ENCODE results near the gene XKR8.

XKR8 gene

GRCh38 chr1:27959792-27960603 is at the start of gene XKR8:
Gene XKR8 (plus strand): TSS chr1:27959973. CDS start chr1:27960070, 97 bp downstream.
- peak; percentile 69 for DNase-seq (ENCODE audit: low read depth)

DNA sequence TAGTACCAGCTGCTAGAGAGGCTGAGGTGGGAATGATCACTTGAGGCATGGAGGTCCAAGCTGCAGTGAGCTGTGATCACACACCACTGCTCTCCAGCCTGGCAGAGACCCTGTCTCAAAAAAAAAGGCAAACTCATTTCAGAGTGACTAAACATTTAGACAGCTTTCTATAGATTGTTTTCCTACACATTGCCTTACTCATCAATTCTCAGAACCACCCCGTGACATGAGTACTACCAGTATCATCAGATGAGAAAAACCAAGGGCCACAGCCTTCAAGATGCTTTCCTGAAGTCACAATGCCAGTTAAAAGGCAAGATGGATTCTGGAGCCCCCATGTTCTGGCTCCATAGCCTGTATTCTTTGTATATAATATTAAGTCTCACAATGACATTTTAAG is 47.3 kb upstream of the XKR8 start:
- no peak for DNase-seq (ENCODE audit: low read depth)

DNA sequence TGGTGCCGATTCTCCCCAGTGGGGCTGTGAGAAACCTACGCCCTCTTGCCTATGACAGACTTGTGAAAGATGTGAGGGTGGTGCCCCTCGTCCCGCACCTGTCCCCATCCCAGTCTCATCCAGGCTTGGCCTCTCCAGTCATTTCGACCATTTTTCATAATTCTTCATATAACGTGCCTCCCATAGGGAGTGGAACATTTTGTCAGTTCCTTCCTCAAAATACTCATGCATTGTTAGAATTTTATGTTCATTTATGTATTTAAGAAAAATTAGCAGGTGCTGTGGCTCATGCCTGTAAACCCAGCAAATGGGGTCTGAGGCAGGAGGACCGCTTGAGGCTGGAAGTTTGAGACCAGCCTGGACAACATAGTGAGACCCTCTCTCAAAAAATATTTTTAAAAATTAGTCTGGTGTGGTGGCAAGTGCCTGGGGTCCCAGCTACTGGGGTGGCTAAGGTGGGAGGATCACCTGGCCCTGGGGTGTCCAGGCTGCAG is 44.6 kb upstream of the XKR8 start:
- no peak for DNase-seq (ENCODE audit: low read depth)

DNA sequence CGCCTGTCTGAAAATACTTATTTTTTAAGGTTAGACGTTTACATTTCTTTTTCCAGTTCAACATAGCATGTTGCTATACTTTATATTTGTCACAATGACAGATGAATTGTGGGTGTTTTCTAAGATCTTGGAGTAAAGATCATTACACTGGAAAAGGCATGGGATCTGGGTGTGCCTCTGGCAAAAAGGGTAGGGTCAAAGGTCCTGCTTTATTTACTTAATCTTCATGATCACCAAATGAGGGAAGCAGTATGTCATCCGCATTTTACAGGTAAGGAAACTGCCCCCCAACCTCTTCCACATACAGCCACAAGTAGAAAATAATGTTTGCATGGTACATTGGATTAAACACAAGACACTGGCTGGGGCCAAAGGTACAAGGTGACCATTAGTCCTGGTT is 37.5 kb upstream of the XKR8 start:
- no peak for DNase-seq (ENCODE audit: low read depth)

- DNase-seq (ENCODE audit: low read depth), result no peak
Measured at GRCh38 chr1:27928216-27928954, 31.4 kb upstream of the XKR8 start.

DNA sequence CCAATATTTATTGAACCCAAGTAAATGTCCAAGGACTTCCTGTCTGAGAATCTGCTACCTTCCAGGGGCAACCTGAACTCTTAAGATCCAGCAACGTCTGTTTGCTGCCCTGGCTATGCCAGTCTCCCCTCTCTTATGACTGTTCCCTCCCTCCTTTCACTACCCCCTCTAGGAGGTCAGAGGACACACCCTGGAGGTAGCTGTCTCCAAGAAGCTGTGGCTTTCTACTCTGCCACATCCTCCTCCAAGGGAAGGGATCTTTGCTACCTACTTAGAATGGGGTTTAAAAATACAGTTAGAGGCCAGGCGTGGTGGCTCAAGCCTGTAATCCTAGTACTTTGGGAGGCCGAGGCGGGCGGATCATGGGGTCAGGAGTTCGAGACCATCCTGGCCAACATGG is 28.6 kb upstream of the XKR8 start:
- DNase-seq (ENCODE audit: low read depth), result no peak

GRCh38 chr1:27931759-27932158 is 28.0 kb upstream of the XKR8 start:
- no peak for DNase-seq (ENCODE audit: low read depth)

- DNase-seq (ENCODE audit: low read depth), result no peak
Measured at GRCh38 chr1:27934818-27935549, 24.8 kb upstream of the XKR8 start, which contains the start of gene SMPDL3B. Gene SMPDL3B (plus strand): TSS chr1:27935000. CDS start chr1:27935184, 184 bp downstream.

DNA sequence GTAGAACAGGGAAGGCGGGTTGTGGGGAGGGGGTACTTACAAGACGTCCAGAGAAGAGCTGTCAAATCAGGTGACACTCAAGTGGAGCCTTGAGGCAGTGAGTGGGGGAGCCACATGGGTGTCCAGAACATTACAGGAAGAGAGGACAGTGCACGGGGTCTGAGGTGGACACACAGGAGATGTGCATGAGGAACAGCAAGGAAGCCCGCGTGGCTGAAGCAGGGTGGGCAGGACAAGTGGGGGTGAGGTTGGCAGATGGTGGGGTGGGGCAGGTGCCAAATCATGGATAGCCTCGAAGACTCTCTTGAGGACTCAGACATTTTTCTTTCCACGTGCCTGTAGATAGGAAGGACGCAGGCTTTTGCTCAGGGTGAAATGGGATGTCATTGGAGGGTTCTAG is 24.1 kb upstream of the XKR8 start:
- DNase-seq (ENCODE audit: low read depth), result no peak

GRCh38 chr1:27936370-27936769 is 23.4 kb upstream of the XKR8 start:
- DNase-seq (ENCODE audit: low read depth), result no peak

DNA sequence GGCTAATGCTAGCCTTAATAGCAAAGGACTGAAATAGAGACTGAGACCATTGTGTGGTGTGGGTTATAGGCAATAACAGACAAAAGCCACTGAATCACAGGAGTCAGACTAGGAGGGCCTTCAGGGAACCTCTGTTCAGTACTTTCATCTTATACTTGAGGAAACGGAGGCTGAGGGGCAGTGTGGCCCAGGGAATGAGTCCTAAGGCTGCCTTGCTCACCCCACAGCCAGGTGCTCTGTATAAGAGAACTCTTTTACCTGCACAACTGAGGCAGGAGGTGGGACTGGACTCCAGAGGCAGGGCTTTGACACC is 22.3 kb upstream of the XKR8 start:
- DNase-seq (ENCODE audit: low read depth), result no peak

DNA sequence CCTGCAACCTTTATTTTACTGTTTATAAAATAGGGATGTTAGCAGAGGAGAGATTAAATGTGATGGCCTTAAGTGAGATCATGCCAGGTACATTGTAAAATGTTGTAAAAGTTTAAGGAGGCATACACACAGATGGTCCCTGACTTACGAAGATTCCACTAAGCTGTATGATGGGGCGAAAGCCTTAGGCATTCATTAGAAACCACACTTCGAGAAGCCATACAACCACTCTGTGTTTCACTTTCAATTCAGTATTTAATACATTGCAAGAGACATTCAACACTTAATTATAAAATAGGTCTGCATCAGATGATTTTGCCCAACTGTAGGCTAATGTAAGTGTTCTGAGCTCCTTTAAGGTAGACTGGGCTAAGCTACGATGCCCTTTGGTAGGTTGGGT is 21.3 kb upstream of the XKR8 start:
- DNase-seq (ENCODE audit: low read depth), result no peak

- peak; percentile 68 for DNase-seq (ENCODE audit: low read depth)
Measured at GRCh38 chr1:27940297-27940696, 19.5 kb upstream of the XKR8 start.

DNA sequence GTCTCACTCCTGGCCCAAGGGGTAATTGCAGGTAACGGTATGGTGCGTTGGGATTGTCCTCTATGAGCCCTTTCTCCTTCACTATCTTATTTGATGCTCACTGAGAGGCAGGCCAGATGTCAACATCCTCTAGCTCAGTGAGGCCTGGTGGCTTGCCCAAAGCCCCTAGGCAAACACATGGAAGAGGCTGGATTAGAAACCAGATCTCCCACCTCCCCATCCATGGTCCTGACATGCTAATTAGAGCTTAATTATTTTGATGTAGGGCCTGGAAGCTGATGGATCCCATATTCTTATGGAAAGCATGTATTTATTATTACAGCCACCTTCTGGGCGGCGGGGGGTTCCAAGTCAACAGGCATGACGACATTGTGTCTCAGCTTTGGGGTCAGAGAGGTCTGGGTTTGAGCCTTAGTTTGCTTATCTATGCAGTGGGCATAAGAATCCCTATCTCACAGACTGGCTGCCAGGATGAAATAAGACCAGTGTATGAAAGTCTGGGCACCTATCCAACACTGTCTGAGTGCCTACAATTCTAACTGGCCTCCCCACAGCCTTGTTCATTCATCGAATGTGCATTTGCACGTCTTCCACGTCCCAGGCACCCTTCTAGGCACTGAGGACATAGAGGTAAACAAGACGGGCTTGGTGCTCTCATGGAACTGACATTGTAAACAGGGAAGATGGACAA is 18.8 kb upstream of the XKR8 start:
- no peak for DNase-seq (ENCODE audit: low read depth)

- no peak for DNase-seq (ENCODE audit: low read depth)
Measured at GRCh38 chr1:27941671-27942540, 17.9 kb upstream of the XKR8 start.

DNA sequence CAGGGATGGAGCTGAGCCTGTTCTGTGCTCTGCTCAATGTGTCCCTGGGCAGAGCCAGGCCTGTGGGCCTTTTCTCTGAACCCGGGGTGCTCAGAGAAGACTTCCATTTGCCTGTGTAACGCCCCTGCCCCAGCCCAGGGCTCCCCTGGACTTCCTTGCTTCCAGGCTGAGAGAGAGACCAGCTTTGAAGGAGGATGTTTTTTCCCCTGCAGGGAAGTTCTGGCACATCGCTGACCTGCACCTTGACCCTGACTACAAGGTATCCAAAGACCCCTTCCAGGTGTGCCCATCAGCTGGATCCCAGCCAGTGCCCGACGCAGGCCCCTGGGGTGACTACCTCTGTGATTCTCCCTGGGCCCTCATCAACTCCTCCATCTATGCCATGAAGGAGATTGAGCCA is 14.8 kb upstream of the XKR8 start:
- DNase-seq (ENCODE audit: low read depth), result no peak

- DNase-seq (ENCODE audit: low read depth), result no peak
Measured at GRCh38 chr1:27949027-27949426, 10.7 kb upstream of the XKR8 start.

DNA sequence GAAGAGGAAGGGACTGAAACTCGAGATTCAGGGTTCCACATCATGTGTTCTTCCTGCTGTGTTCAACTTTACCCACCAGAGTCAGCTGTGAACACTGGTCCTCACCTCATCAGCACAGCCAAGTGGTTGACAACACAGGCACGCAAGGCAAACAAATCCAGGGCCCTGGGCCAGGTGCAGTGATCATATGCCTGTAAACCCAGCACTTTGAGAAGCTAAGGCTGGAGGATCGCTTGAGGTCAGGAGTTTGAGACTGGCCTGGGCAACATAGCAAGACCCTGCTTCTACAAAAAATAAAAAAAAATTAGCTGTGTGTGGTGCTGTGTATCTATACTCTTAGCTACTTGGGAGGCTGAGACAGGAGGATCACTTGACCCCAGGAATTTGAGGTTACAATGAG is 8.4 kb upstream of the XKR8 start:
- no peak for DNase-seq (ENCODE audit: low read depth)

DNA sequence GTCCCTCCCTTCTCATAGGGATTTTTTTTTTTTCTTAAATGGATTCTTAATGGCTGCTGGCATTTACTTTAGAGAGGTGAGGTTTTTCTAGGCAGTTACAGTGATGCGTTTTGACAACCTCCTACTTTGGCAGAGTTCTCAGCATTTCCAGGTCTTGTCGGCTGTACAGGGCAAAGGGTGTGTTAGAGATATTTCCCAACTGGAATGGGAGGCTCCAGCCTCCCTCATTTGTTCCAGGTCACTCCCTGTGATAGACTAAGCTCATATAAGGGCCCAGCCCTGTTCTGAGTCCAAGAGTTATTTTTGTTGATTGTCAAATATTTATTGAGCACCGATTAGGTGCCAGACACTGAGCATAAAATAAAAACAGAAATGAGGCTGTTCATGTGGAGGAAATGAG is 7.6 kb upstream of the XKR8 start:
- DNase-seq (ENCODE audit: low read depth), result no peak

GRCh38 chr1:27954186-27954585 is 5.6 kb upstream of the XKR8 start:
- DNase-seq (ENCODE audit: low read depth), result no peak

GRCh38 chr1:27955076-27955475 is 4.7 kb upstream of the XKR8 start:
- DNase-seq (ENCODE audit: low read depth), result no peak

Measured in stimulated activated CD8-positive, alpha-beta memory T cell treated with anti-CD3 and anti-CD28 coated beads, Interleukin-12 subunit alpha, Interleukin-12 subunit beta, amount 100 ng/mL, for 1 hour (primary cell).